Stimulated activated CD8-positive, alpha-beta memory T cell treated with anti-CD3 and anti-CD28 coated beads, Interleukin-2, amount 100 ng/mL, for 48 hours (primary cell): ENCODE results near the gene UBAP2L.

Source experiments
- DNase-seq, 2 donors: peaks; one replicate each; pipeline ENCODE4 v3.0.0-alpha.2; 2020; ENCODE audit warnings: low read depth in 2 of 2

UBAP2L gene

DNA sequence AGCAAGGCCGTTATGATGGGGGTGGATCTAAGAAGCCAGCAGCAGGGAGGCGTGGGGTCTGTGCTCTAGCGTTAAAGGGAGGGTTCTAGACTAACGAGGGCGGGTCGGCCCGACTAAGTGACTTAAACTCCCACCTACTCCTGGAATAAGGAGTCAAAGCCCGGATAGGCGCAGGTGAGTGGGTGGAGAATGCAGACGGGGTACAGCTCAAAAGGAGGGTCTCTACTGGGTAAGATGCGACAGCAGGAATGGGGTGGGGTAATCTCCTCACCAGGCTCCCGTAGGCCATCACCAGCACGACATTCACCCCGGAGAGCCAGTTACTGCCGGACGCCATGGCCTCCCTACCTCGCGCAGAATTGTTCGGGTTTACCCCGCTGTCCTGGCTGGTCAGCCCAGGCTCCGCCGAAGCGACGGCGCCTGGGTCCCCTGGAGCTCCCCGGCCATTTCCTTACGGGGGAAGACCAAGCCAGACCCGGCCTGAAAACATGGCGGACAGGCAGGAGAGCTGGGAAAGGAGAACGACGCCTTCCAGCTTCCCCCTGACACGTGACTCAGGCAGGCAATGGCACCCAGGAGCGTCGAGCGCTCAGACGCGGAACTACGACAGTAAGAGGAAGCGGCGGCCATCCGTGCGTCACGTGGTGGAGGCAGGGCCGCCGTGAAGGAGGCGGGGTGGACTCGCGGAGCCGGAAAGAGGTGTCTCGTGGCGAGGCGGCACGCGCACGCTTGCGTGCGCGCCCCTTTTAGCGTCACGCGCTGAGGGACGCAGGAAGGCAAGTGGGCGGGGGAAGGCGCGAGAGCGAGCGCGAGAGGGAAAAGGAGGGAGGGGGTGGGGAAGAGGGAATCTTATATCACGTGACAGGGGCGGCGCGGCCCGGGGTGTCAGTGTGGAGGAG lies at the start of gene UBAP2L:
Gene UBAP2L (plus strand): TSS at position 885 of the 899 bp plus-strand sequence. CDS start 4,169 bp downstream, outside the sequence.
- peak; percentile 98 for DNase-seq

- no peak for DNase-seq
These were observed 49.6 kb upstream of the UBAP2L start for GRCh38 chr1:154171223-154171583.

GRCh38 chr1:154171880-154172279 lies 48.9 kb upstream of the UBAP2L start:
- DNase-seq, result no peak

GRCh38 chr1:154174654-154175053 lies 46.1 kb upstream of the UBAP2L start:
- no peak for DNase-seq

DNA sequence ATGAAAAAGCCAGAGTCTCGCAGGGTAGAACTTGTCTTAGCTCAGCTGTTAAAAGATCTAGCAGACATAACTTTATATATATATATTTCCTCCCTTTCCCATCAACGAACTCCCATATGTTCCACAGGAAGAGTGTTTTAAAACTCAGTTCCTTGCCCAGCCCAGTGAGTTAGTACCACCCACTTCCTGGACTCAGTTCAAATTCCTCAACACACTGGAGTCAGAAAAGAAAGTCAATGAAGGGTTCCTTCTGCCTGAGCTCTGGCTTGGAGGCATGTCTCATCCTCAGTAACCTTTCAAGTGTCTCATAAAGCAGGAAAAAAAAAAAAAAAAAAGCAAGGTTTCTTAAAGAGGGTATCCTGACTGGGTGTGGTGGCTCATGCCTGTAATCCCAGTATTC lies 44.4 kb upstream of the UBAP2L start:
- DNase-seq, result no peak

DNA sequence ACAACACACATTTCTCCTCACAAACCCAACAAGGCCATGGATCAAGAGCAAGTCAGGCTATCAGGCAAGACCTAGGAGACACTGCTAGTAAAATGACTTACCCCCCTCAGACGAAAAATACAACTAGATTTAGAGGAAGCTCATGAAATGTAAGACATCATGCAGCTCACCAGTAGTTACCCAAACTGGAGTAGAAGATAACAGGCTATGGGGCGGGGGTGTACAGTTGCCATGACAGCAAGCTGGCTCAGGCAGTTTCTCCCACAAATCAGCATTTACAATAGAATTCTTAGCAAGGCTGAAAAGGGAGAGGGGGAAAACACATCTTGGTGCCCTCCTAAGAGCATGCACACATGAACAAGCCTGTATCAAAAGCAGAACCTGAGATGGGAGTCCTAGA lies 42.7 kb upstream of the UBAP2L start:
- no peak for DNase-seq

GRCh38 chr1:154178911-154179811 lies 41.6 kb upstream of the UBAP2L start:
- DNase-seq, result no peak

- DNase-seq, result no peak
These were observed 40.6 kb upstream of the UBAP2L start for GRCh38 chr1:154179946-154180687.

DNA sequence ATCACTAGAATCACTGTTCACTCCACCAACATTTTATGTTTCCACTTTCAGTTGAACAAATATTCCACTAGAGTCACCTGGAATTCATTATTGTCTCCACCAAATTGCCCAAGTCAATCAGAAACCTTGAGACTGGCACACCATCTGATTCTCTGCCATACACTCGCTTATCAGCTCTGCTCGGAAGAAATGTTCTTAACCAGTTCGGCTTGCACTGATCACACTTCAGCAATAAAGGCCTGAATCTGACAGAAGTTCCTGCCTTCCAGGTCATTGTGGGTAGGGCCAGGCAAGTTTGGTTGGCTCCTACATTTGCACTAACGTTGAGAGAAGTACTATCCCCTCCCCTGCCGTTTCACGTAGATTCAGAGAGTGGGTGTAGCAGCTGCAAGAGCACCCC lies 38.8 kb upstream of the UBAP2L start:
- no peak for DNase-seq

- DNase-seq, result peak; percentile 77
These were observed 38.3 kb upstream of the UBAP2L start for GRCh38 chr1:154182344-154183045.

DNA sequence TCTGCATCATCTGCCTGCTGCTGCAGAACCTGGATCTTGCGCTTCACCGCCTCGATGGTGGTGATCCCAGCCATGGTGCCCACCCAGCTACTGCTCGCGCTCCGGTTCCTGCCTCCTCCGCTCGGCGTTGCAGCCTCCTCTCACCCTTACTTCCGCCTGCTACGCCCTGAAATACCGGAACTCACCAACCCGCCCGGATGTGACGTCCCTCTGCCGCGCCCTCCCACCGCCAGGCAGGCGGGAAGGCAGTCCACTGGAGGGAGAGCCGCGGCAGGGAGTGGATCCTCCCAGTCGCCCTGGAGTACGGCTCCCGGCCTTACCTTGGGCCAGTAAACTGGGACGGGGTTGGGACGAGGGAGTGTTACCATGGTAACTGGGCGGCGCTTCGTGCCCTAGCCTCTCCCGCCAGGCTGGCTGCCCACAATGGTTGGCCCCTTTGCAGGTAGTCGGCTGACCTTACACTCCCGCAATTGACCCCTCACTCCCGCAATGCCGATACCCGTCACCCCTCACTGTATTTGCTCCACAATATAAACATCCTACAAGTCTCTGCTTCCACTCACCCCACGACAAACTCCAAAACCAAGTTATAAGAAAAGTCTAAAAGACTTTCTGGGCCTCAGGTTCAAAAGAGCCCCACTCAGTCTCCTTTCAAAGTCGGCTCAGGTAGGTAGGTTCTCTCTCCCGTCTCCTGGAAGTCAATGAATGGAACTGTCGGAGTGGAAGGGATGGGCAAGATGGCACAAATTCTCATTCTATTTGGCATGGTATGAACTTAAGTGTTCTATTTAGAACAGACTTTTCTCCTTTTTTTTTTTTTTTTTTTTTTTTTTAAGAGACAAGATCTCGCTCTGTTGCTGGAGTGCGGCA lies 37.5 kb upstream of the UBAP2L start:
- DNase-seq, result peak; percentile 91 to 96

DNA sequence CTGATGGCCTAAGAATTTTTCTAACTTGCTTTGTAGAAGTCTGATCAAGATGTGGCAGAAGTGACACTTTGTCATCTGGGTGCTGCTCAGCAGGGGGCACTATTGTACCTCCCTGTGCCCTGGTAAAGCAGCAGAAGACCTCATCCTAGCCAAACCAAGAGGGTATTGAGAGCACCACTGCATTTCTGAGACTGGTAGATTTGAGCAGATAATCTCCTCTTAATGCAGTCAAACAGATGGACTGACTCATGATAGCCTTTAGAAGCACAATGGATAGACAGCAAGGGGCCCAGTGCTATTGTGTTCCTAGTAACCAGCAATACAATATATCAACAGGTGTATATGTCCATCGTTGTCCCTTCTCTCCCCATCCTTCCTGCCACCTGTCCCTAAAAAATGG lies 34.6 kb upstream of the UBAP2L start:
- DNase-seq, result peak; percentile 47 to 58

DNA sequence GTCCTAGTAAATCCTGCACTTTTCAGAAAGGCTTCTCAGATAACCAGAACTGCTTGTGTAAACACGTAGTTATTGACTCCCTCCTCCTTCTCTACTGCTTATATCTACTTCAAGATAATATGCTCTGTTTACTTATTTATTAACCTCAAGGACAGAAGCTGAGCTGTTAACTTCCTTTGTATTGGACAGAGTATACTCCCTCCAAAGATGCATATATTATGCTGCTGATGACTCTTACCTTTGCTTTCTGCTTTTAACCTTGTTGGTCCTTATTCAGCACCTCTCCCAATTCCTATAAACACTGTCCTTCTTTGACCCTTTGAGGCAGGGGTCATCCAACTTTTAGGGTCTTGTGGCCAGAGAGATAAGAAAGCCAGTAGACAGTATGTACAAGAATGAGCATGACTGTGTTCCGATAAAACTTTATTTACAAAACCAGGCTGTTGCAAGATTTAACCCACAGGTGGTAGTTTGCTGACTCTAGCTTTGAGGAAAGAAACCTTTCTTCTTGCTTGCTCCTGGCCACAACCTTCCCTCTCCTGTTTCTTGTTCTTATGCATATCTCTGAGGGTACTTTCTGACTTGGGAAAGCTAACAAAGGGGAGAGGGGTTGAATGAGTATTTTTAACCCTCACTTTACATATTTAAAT lies 33.8 kb upstream of the UBAP2L start:
- DNase-seq, result no peak

DNA sequence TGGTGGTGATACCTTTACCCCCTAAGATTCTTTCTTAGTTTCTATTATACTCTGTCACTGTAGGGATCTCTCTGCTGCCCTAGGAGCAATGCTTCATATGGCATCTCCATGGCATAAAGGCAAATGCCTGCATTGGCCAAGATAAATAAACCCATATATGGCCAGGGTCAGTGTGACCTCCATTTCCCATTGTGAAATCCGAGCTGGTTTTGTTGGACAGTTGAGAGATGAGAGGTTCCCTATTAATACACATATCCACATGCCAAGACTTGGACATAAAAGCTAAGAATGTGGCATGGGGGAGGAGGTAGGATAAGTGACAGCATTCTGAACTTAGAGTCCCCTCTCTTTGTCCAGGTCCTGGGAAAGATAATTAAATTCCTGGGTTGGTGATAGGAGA lies 30.2 kb upstream of the UBAP2L start:
- no peak for DNase-seq

DNA sequence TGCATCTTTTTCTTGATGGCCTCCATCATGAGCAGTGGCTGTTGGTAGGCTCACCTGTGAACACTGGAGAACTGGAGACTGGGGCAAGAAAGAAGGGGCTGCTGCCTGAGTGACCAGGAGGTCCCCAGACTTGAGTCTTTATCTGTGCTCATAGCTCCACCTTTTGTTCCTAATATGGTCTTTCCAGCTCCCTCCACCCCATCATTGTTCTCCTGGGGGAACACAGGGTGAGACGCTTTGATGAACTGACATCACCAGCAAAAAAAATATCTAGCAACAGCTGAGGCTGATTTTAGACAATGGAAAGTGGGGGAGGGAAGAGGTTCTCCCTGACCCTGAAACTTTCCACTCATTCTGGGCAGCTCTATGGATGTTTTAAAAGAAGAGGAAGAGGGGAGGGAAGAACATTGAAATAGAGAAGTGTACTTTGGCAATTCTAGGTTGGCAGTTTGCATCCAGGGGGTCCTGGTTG lies 28.7 kb upstream of the UBAP2L start, which contains the start of gene TPM3:
Gene TPM3 (minus strand): TSS at position 111 of the 472 bp plus-strand sequence. CDS start 82 bp downstream, at position 29.
- no peak for DNase-seq

- DNase-seq, result no peak
These were observed 28.3 kb upstream of the UBAP2L start for GRCh38 chr1:154192476-154192875.

- DNase-seq, result no peak
These were observed 26.9 kb upstream of the UBAP2L start for GRCh38 chr1:154193821-154194220.

DNA sequence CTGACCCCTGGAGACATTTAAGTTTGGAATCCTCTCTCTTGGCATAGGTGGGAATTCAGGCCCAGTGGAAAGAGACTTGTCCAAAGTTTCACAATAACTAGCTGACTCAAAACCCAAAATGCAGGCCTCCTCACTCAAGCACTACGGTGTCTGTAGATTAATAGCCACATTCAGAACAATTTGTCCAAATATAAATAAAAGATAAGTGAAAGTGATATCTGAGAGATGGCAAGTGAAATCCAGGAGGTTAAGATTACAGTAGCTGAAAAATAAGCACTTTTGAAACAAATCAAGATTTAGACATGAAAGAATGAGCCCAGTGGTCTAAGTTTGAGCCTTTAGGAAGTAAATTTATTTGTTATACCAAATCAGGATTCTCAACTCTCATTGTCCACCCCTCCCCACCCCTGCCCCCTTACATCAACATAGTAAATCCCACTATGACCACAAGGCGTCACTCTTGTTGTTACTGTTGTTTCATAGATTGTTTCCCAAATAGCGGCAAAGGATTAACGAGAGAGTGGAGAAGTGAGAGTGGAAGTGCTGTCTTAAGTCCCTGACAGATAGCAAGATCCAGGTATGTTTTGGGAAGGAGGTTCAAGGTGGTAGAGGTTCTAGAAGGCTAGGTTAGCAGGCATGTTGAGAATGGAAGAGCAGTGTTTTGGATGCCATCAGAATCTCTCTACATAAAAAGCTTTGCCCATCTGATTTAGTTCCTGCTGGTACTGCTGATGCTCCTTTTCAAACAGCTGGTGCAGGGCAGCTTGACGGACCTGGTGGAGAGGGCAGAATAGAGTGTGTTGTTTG lies 21.8 kb upstream of the UBAP2L start:
- no peak for DNase-seq

DNA sequence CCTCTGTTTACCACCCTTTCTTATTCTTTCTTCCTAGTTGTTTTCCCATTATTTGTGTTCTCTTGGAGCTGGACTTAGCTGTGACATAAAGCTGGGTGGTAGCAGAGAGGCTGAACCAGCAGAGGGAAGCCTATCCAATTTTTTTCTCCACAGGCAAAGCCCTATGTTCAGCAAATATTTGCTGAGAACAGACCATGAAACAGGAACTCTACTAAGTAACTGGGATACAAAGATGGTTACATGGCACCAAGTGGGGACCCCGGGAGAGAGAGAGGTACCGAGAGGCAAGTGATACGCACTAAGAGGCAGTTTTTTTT lies 21.2 kb upstream of the UBAP2L start:
- no peak for DNase-seq
